ENCODE results near the gene SLAIN2. TPM values are rescaled to one million over a fixed set of nuclear protein-coding genes. Genes with fewer than 3 reads are reported as not detected.
"Not testable (repeated sequence)": the region's sequence is repeated elsewhere in the genome, so short reads cannot be mapped to it uniquely, and the experiment has no call there.

The SLAIN2 gene
- total RNA-seq, 2 experiments from 2014 or later = 73.9 to 79.1 TPM

DNA sequence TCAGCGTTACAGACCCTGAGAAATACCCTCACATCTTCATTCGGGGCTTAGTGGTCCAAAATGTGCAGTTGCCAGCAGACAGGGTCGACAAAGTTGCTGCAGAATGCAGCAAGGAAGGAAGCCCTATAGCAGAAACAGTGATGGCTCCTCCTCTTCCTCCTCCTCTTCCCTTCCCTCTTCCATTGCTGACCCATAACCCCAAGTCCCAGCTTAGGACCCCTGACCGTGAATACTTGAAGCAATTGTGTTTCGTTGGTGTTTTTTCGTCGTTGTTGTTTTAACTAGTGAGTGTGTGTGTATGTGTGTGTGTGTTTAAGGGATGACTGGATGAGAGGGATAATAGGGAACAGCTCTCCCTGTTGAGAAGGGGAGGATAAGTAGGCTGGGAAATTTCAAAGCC lies 69.5 kb downstream of the SLAIN2 start:
- CTCF ChIA-PET = no interaction called here
- POLR2A ChIA-PET = no interaction called here

GRCh38 chr4:48420144-48420543 lies 78.8 kb downstream of the SLAIN2 start:
- ChIA-PET CTCF (interaction anchor here (0.6 kb wide), 1 partner anchor 164 kb away, joined by 5 read pairs; no protein-coding TSS in a partner anchor), POLR2A (no interaction called here)

DNA sequence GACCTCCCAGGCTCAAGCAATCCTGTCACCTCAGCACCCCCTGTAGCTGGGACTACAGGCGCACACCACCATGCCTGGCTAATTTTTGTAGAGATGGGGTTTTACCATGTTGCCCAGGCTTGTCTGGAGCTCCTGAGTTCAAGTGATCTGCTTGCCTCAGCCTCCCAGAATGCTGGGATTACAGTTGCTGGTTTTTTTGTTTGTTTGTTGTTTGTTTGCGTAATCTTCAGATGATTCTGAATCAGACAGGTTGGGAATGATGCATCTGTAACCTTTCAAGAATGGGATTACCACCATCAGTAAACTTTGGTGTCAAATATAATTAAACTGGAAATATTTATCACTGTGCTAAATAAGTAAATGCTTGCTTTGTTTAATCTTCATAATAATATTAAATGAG lies 79.8 kb downstream of the SLAIN2 start:
- CTCF ChIA-PET = no interaction called here
- POLR2A ChIA-PET = interaction anchor here (0.5 kb wide), 1 partner anchor 78 kb away, joined by 4 read pairs; no protein-coding TSS in a partner anchor

GRCh38 chr4:48428926-48429325 lies 87.6 kb downstream of the SLAIN2 start:
- ChIA-PET CTCF (no interaction called here), POLR2A (no interaction called here)

DNA sequence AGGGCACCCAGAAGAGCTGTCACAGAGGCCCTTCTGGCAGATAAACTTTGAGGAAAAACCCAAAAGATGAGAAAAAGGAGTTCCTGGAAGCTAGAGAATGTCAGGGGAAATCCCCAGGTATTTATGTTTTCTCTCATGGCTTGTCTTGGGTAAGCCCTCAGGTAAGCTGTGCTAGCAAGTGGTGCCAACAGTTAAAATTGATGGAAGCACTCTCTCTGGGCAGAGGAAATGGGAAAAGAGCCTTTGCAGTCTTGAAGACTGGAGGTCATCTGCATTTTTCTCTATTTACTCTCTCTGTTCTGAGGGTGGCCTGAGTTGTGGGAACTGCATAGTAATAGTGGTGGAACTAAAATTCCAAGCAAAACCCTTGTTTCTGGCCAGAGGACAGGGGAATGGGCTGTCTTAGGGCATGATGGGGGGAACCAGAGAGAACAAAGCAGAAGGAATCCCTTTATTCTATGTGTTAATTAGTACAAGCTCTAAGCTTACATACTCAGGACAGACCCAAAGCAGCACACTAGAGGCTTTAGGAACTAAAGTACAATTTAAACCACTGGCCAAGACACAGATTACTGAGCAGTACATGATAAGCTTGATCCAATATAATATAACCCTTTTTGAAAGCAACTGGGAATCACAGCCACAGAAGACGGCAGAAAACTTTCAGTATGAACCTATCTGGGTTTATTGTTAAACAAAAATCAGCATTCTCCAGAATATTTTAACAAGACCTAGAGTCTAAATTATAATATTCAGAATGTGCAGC lies 88.6 kb downstream of the SLAIN2 start:
- ChIA-PET POLR2A (no interaction called here), CTCF (no interaction called here)

GRCh38 chr4:48431401-48431800 lies 90.1 kb downstream of the SLAIN2 start:
- POLR2A ChIA-PET = no interaction called here
- CTCF ChIA-PET = no interaction called here

DNA sequence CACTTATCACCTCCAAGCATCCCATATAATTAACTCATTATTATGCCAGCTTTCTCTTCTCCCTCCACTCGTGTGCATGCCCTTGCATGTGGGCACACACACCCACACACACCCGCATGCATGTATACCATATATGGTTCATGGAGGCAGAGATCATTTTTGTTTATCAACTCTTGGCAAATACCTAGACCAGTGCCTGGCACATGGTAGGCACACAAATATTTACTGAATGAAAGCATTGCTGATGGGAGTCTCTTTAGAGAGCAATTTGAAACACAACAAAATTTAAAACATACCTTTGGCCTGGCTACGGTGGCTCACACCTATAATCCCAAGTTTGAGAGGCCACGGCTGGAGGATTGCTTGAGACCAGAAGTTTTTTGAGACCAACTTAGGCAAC lies 90.7 kb downstream of the SLAIN2 start:
- CTCF ChIA-PET = no interaction called here

DNA sequence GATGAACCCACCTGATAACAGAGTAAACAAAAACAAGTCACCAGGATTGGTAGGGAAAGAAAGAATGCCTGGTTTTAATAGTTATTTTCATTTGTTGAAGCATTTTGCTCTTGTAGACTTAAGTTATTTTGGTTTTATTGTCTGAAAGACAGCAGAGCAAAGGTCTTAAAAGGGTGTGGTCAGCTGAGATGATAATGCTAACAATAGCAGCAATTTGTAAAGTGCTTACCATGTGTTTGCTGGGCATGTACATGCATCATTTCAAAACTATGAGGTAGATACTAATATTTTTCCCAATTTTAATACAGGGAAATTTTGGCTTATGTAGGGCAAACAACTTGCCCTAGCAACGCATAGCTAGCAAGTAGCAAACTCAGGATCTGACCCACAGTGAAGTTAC lies 95.0 kb downstream of the SLAIN2 start:
- CTCF ChIA-PET = no interaction called here

More for the DNA sequence above, 90.7 kb downstream of the SLAIN2 start:
- POLR2A ChIA-PET = no interaction called here

GRCh38 chr4:48439988-48440387 lies 98.7 kb downstream of the SLAIN2 start:
- POLR2A ChIA-PET = no interaction called here
- CTCF ChIA-PET = no interaction called here

More for the DNA sequence above, 95.0 kb downstream of the SLAIN2 start:
- POLR2A ChIA-PET = no interaction called here

DNA sequence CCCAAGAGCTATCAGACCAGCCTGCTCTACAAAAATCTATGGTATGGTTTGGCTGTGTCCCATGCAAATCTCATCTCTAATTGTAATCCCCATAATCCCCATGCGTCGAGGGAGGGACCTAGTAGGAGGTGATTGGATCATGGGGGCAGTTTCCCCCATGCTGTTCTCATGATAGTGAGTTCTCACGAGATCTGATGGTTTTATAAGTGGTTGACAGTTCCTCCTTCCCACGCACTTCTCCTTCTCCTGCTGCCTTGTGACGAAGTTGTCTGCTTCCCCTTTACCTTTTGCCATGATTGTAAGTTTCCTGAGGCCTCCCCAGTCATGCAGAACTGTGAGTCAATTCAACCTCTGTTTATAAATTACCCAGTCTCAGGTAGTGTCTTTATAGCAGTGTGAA lies 99.6 kb downstream of the SLAIN2 start:
- CTCF ChIA-PET = interaction anchor here (0.7 kb wide), 1 partner anchor 8 kb away, joined by 3 read pairs; no protein-coding TSS in a partner anchor

GRCh38 chr4:48445704-48446103 lies 104.4 kb downstream of the SLAIN2 start:
- CTCF ChIA-PET = interaction anchor here (1.1 kb wide), 1 partner anchor 111 kb away, joined by 3 read pairs; no protein-coding TSS in a partner anchor
- POLR2A ChIA-PET = no interaction called here

More for the DNA sequence above, 99.6 kb downstream of the SLAIN2 start:
- POLR2A ChIA-PET = not testable (repeated sequence)

- ChIA-PET POLR2A (no interaction called here), CTCF (interaction anchor here (0.7 to 1.1 kb wide), 3 partner anchors 112 to 521 kb away, joined by 3 read pairs; no protein-coding TSS in a partner anchor)
Observed at GRCh38 chr4:48446642-48447041, 105.3 kb downstream of the SLAIN2 start.

- ChIA-PET POLR2A (no interaction called here), CTCF (no interaction called here)
Observed at GRCh38 chr4:48449151-48449550, 107.8 kb downstream of the SLAIN2 start.

DNA sequence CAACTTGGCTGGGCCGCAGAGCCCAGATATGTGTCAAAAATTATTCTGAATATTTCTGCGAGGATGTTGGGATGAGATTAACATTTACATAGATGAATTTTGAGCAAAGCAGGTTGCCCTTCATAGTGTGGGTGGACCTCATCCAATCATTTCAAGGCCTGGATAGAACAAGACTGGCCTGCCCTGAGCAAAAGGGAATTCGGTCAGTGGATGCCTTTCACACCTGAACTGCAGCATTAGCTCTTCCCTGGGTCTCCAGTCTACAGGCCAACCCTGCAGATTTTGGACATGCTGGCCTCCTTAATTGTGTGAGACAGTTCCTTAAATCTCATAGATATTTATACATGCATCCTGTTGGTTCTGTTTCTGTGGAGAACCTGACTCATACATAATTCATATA lies 109.4 kb downstream of the SLAIN2 start:
- CTCF ChIA-PET = no interaction called here
- POLR2A ChIA-PET = no interaction called here

GRCh38 chr4:48451656-48452055 lies 110.3 kb downstream of the SLAIN2 start:
- CTCF ChIA-PET, POLR2A ChIA-PET: not testable (repeated sequence)

DNA sequence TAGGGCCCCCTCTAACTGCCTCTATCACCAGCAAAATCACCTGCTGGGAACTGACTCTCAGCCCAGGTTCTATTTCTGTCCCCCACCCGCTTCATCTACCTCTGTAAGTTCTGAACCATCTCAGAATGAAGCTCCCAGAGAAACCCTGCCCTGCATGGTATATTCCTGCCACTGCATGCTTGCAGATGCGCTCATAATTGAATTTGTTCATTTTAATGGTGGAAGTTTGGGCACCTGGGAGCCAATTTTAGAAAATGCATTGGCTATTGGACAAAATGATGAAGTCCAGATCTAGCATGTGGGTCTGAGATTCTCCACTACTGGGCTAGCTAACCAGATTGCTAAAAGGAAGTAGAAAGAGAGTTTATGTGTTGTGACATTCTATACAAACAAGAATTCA lies 113.3 kb downstream of the SLAIN2 start:
- POLR2A ChIA-PET = no interaction called here
- CTCF ChIA-PET = no interaction called here

GRCh38 chr4:48461000-48461399 lies 119.7 kb downstream of the SLAIN2 start:
- POLR2A ChIA-PET = no interaction called here
- CTCF ChIA-PET = no interaction called here

GRCh38 chr4:48462363-48462762 lies 121.0 kb downstream of the SLAIN2 start:
- ChIA-PET CTCF (no interaction called here), POLR2A (no interaction called here)

DNA sequence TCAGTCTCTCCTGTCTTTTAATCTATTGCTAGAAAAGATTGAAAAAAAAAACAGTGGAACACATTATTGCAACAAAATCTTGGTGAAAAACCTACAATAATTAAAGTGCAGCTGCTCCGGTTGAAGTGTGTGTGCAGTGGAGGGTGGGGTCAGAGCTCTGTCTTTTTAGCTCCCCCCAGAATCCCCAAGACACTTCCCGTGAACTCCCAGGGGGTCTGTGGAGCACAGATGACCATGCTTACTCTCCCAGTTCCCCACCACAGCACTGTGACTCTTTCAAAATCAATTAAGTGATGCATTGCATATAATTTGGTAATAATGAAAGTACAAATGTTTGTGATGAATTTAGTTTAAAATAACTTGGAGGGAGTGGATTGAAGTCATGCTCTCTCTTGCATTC lies 126.1 kb downstream of the SLAIN2 start:
- CTCF ChIA-PET = no interaction called here

DNA sequence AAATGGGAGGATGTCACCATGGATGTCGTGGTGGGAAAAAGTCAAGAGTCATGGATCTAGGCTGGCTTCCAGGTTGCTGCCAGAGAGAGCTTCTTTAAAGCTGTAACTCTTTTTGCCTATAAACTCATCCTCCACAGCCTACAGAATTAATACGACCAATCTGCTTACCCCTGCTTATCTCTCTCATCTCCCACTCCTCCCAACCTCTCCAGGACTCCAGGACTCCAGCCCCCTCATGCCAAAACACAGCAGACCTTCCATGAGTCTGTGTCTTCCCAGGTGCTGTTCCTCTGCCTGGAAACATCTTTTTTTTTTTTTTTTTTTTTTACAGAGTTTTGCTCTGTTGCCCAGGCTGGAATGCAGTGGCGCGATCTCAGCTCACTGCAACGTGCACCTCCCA lies 126.6 kb downstream of the SLAIN2 start:
- ChIA-PET POLR2A (no interaction called here), CTCF (no interaction called here)

More for the DNA sequence above, 126.1 kb downstream of the SLAIN2 start:
- POLR2A ChIA-PET = interaction anchor here (0.7 kb wide), 1 partner anchor 117 kb away, joined by 3 read pairs; no protein-coding TSS in a partner anchor

- ChIA-PET POLR2A (no interaction called here), CTCF (interaction anchor here (0.6 kb wide), 1 partner anchor 432 kb away, joined by 3 read pairs; no protein-coding TSS in a partner anchor)
Observed at GRCh38 chr4:48470137-48470536, 128.8 kb downstream of the SLAIN2 start.

DNA sequence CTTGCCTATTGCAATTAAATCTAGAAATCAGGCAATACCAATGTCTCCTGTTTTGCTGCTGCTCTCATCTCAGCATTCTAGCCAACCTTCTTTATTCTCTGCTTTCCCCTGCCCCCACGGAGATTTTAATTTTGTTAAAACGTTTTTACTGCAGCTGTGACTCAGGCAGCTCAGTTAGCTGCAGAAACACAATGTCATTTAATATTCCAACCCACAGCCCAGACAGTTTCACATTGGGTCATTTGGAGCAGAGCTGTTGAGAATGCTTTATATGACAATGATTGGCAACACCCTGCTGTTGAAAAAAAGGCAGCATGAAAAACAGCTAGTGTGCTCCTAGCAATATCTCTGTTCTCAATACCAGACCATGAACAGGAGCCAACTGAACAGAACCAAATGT lies 129.2 kb downstream of the SLAIN2 start:
- POLR2A ChIA-PET = no interaction called here
- CTCF ChIA-PET = no interaction called here
